ENCODE measurements around the gene TNFRSF8. TPM values are rescaled to one million over a fixed set of nuclear protein-coding genes. Genes with fewer than 3 reads are reported as not detected.

The TNFRSF8 gene
- total RNA-seq, 5 donors from 2014 or later (not counting 1 experiment from before 2014, with no cell fraction given): 0.20 to 0.53 (median 0.33) TPM; not detected in 1

DNA sequence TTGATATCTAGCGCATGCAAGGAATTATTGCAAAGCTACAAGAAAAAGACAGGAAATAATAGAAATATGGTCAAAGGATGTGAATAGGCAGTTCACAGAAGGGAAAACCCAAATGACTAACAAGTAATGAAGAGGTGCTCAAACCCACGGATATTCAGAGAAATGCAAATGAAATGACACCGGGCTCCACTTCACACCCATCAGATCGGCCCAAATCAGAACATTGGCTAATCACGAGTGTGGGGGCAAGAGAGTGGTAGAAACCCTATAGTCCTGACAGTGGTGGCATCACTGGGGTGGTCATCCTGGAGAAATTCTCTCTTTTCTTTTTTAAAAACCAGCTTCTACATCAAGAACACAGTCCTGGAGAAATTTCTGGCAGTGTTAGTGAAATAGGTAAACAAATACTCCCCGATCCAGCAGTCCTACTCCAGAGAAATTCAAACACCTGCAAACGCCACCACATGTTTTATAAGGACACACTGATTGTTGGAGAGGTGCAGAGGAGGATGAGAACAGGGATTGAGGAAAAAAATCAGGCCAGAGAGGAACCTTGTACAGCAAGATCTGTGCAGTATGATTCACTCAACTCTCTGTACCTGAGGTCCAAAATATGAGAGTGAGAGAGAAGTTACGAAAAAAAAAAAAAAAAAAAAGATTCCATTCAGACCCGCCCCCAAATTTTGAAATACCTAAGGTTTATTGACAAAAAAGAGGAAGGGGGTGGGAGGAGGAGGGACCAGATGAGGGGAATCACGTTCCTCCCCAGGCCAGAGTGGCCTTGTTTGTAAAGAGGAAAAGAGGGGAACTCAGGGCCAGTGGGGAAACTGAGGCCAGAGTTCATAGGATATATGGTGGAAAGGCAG is 94.5 kb downstream of the TNFRSF8 start:
- ChIA-PET POLR2A (interaction anchor here (0.5 to 1.4 kb wide), 2 partner anchors 21 to 241 kb away, joined by 3 to 6 read pairs; no protein-coding TSS in a partner anchor), CTCF (interaction anchor here in 1 of 2 donors (0.6 to 1.7 kb wide), 4 partner anchors 20 to 33 kb away, joined by 3 to 5 read pairs (median 3); no protein-coding TSS in a partner anchor)
- Mint-ChIP-seq H3K27me3 (no peaks in the 10 kb centered on the region), H3K4me3 (peak overlapping the region; percentile 57 to 80 (median 57)), H3K4me1 (peaks cover 77 to 89% (median 80%) of the 10 kb centered on the region in 3 donors), H3K27ac (peak overlapping the region; percentile 91 to 94), H3K36me3 (no peaks in the 10 kb centered on the region), H3K9me3 (peaks cover 0 to 3% (median 0%) of the 10 kb centered on the region in 3 donors)
- peak in 1 of 35 experiments; percentile 70 for DNase-seq
- peaks cover 33 to 80% of the 10 kb centered on the region in 2 experiments for H3K4me1 ChIP-seq (ENCODE audit: control insufficient read depth in 1 of 2, extremely low read depth in 1 of 2, insufficient read depth in 2 of 2, low read length in 2 of 2)
- H3K4me3 ChIP-seq (ENCODE audit: control insufficient read depth in 1 of 2, extremely low read depth in 1 of 2, low read length in 1 of 2): no peak overlapping the region
- no peaks in the 10 kb centered on the region for H3K9me3 ChIP-seq
- peak; percentile 29 to 46 (median 36) for ATAC-seq (replicated peaks in 1 of 4)
- peaks cover 0 to under 1% of the 10 kb centered on the region in 2 donors for H3K36me3 ChIP-seq (ENCODE audit: control insufficient read depth in 2 of 2, extremely low read depth in 1 of 2, insufficient read depth in 1 of 2, low read length in 1 of 2)
- H3K27me3 ChIP-seq (replicated peaks in 1 of 2; ENCODE audit: control insufficient read depth in 2 of 2, extremely low read depth in 1 of 2, insufficient read depth in 2 of 2, low read length in 1 of 2): no peaks in the 10 kb centered on the region
- H3K27ac ChIP-seq (ENCODE audit: low read length): peak overlapping the region; percentile 64
- 39% methylated on average over 2 of the region's 10 CpGs for WGBS (ENCODE audit: insufficient coverage)

DNA sequence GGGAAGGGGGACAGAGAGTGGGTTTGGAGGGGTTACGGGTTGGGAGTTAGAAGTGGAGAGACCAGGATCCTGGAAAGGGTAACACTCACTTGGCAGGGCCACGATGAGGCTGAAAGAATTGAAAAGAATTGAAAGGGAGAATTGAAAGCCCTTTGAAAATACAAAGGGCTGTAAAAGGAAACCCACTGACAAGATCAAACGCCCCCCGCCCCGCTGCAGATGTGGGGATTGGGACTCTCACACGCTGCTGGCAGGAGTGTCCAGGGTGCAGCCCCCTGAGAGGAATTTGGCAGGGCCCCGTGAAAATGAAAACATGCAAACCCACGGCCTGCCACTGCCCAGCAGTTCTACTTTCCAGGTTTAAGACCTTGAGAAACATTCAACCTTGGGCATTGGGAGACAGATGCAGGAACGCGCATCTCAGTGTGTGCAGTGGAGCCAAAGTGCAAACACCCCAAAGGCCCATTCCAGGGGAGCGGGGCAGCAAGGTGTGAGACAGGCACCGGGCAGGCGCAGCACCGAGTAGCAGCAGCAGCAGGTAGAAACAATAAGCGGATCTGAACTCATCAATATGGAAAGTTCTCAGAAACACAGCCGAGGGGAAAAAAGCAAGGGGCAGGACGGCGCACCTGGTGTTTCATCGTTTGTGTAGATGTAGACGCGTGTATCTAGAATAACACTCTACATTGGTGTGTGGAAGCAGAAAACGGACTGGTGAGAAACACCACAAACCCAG is 95.4 kb downstream of the TNFRSF8 start:
- peaks cover 24 to 80% of the 10 kb centered on the region in 2 experiments for H3K4me1 ChIP-seq (ENCODE audit: control insufficient read depth in 1 of 2, extremely low read depth in 1 of 2, insufficient read depth in 2 of 2, low read length in 2 of 2)
- CTCF ChIA-PET: no interaction called here
- H3K9me3 Mint-ChIP-seq: peaks cover 0 to 3% (median 0%) of the 10 kb centered on the region in 3 donors
- no peaks in the 10 kb centered on the region for H3K27me3 Mint-ChIP-seq
- no peaks in the 10 kb centered on the region for H3K36me3 Mint-ChIP-seq
- H3K36me3 ChIP-seq (ENCODE audit: control insufficient read depth in 2 of 2, extremely low read depth in 1 of 2, insufficient read depth in 1 of 2, low read length in 1 of 2): peaks cover 0 to 2% of the 10 kb centered on the region in 2 donors
- 42% methylated on average over 11 of the region's 22 CpGs for WGBS (ENCODE audit: insufficient coverage)
- H3K27ac Mint-ChIP-seq: peak overlapping the region; percentile 91 to 94
- H3K9me3 ChIP-seq: no peaks in the 10 kb centered on the region
- H3K27ac ChIP-seq (ENCODE audit: low read length): peak overlapping the region; percentile 64
- peak overlapping the region in 1 of 2 donors; percentile 16 for H3K4me3 ChIP-seq (ENCODE audit: control insufficient read depth in 1 of 2, extremely low read depth in 1 of 2, low read length in 1 of 2)
- no peaks in the 10 kb centered on the region for H3K27me3 ChIP-seq (replicated peaks in 1 of 2; ENCODE audit: control insufficient read depth in 2 of 2, extremely low read depth in 1 of 2, insufficient read depth in 2 of 2, low read length in 1 of 2)
- peak overlapping the region; percentile 50 to 80 (median 61) for H3K4me3 Mint-ChIP-seq
- POLR2A ChIA-PET: no interaction called here
- DNase-seq (no peak), ATAC-seq (replicated peaks in 1 of 4) (no peak)
- peaks cover 77 to 89% (median 80%) of the 10 kb centered on the region in 3 donors for H3K4me1 Mint-ChIP-seq

DNA sequence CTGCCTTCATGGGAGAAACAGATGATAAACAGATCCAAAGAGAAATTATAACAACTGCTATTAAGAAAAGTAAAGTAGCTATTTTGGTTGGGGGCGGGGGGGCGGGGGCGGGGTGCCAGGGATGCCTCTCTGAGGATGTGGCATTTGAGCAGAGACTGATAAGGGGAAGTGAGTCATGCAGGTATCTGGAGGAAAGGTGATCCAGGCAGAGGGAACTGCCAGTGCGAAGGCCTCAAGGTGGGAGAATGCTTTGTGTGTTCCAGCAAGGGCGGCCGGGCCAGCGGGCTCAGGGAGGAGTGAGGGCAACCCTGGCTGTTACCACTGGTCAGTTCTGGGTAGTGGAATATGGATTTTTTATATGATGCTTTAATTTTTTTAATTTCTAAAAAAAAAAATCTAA is 96.7 kb downstream of the TNFRSF8 start:
- Histone ChIP-seq H3K9me3 (no peaks in the 10 kb centered on the region), H3K4me1 (ENCODE audit: control insufficient read depth in 1 of 2, extremely low read depth in 1 of 2, insufficient read depth in 2 of 2, low read length in 2 of 2) (peaks cover 23 to 83% of the 10 kb centered on the region in 2 experiments), H3K27me3 (replicated peaks in 1 of 2; ENCODE audit: control insufficient read depth in 2 of 2, extremely low read depth in 1 of 2, insufficient read depth in 2 of 2, low read length in 1 of 2) (no peaks in the 10 kb centered on the region), H3K27ac (ENCODE audit: low read length) (peak overlapping the region; percentile 78), H3K4me3 (ENCODE audit: control insufficient read depth in 1 of 2, extremely low read depth in 1 of 2, low read length in 1 of 2) (no peak overlapping the region), H3K36me3 (ENCODE audit: control insufficient read depth in 2 of 2, extremely low read depth in 1 of 2, insufficient read depth in 1 of 2, low read length in 1 of 2) (peaks cover 0 to 2% of the 10 kb centered on the region in 2 donors)
- peaks cover 80 to 93% (median 88%) of the 10 kb centered on the region in 3 donors for H3K4me1 Mint-ChIP-seq
- peak; percentile 46 to 49 (median 47) for ATAC-seq (replicated peaks in 1 of 4)
- ChIA-PET CTCF (interaction anchor here (0.6 to 1.2 kb wide), 5 partner anchors 9 to 246 kb away, joined by 3 to 10 read pairs (median 6); no protein-coding TSS in a partner anchor), POLR2A (interaction anchor here (0.6 to 1.2 kb wide), 8 partner anchors 9 to 353 kb away, joined by 3 to 8 read pairs (median 5); no protein-coding TSS in a partner anchor)
- H3K4me3 Mint-ChIP-seq: peak overlapping the region in 1 of 3 donors; percentile 14
- no peaks in the 10 kb centered on the region for H3K36me3 Mint-ChIP-seq
- no peaks in the 10 kb centered on the region for H3K27me3 Mint-ChIP-seq
- 14% methylated on average over 2 of the region's 7 CpGs for WGBS (ENCODE audit: insufficient coverage)
- DNase-seq: peak in 8 of 35 experiments; percentile 23 to 69 (median 38)
- peaks cover 0 to 3% (median 0%) of the 10 kb centered on the region in 3 donors for H3K9me3 Mint-ChIP-seq
- H3K27ac Mint-ChIP-seq: peak overlapping the region; percentile 89 to 91

DNA sequence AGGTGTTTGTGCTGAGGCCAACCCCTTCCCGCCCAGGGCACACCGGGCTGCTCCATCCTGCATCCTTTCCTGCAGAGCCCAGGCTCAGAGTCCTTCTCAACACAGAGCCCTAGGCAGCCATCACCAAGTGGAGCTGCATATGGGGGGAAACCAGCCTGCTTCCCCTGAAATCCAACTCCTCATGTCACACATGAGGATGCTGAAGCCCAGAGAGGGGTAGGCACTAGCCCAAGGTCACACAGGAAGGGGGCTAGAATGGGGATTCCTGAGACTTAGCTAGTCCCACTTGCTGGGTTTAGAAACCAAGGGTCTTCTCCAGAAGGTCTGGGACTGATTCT is 98.2 kb downstream of the TNFRSF8 start:
- DNase-seq (peak in 1 of 35 experiments; percentile 40), ATAC-seq (replicated peaks in 1 of 4) (peak in 1 of 4 experiments; percentile 0)
- Mint-ChIP-seq H3K4me1 (peaks cover 72 to 83% (median 83%) of the 10 kb centered on the region in 3 donors), H3K4me3 (peak overlapping the region in 2 of 3 donors; percentile 43 to 52), H3K9me3 (peaks cover 0 to 3% (median 0%) of the 10 kb centered on the region in 3 donors), H3K27me3 (no peaks in the 10 kb centered on the region), H3K36me3 (no peaks in the 10 kb centered on the region), H3K27ac (peak overlapping the region; percentile 90 to 92)
- peaks cover 0 to 2% of the 10 kb centered on the region in 2 donors for H3K36me3 ChIP-seq (ENCODE audit: control insufficient read depth in 2 of 2, extremely low read depth in 1 of 2, insufficient read depth in 1 of 2, low read length in 1 of 2)
- ChIA-PET POLR2A (interaction anchor here in 1 of 2 donors (0.6 to 1.7 kb wide), 3 partner anchors 12 to 18 kb away, joined by 3 to 5 read pairs (median 4); no protein-coding TSS in a partner anchor), CTCF (interaction anchor here in 1 of 2 donors (1.8 kb wide), 1 partner anchor 16 kb away, joined by 12 read pairs; no protein-coding TSS in a partner anchor)
- H3K4me3 ChIP-seq (ENCODE audit: control insufficient read depth in 1 of 2, extremely low read depth in 1 of 2, low read length in 1 of 2): no peak overlapping the region
- H3K9me3 ChIP-seq: no peaks in the 10 kb centered on the region
- peak overlapping the region; percentile 78 for H3K27ac ChIP-seq (ENCODE audit: low read length)
- peaks cover 23 to 94% of the 10 kb centered on the region in 2 experiments for H3K4me1 ChIP-seq (ENCODE audit: control insufficient read depth in 1 of 2, extremely low read depth in 1 of 2, insufficient read depth in 2 of 2, low read length in 2 of 2)
- WGBS (ENCODE audit: insufficient coverage): no CpG with 5 or more reads among the region's 2 CpGs
- no peaks in the 10 kb centered on the region for H3K27me3 ChIP-seq (replicated peaks in 1 of 2; ENCODE audit: control insufficient read depth in 2 of 2, extremely low read depth in 1 of 2, insufficient read depth in 2 of 2, low read length in 1 of 2)

DNA sequence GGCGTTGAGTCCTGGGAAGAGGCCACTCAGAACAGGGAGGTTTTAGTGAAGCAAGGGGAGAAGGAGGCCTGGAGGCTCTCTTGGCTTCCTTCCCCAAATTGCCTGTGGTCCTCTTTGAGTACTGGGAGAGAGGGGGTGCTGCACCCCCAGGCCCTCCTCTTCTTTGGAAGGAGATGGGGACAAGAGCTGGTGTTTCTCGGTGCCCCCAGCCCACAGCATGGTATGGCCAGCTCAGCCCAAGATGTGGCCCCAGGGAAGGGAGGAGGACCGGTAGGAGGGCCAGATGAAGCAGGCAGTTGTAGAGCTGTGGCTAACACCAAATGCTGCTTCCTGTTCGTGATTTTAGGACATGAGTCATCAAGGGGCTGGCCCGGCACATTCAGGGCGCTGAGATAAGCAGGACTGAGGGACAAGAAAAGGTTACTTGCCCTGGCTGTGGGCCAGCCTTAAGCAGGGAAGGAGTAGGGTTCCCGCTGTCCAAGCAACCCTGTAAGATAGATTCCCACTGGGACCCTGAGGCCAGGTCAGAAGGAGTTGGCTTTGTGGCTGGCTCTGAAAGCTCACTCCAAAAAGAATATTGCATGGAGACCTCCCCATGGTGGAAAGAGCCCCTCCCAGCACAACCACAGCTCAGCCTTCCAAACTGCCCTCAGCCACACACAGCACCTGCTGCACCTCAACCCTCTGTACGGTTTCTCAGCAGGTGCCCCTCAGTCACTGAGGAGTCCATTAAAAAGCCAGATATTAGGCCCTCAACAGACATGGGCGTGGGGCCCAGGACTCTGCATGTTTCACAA is 98.8 kb downstream of the TNFRSF8 start:
- peaks cover 23 to 95% of the 10 kb centered on the region in 2 experiments for H3K4me1 ChIP-seq (ENCODE audit: control insufficient read depth in 1 of 2, extremely low read depth in 1 of 2, insufficient read depth in 2 of 2, low read length in 2 of 2)
- peak; percentile 71 to 84 (median 80) for ATAC-seq (replicated peaks in 1 of 4)
- Mint-ChIP-seq H3K9me3 (peaks cover 0 to 3% (median 0%) of the 10 kb centered on the region in 3 donors), H3K36me3 (no peaks in the 10 kb centered on the region), H3K4me1 (peaks cover 71 to 82% (median 80%) of the 10 kb centered on the region in 3 donors), H3K27me3 (no peaks in the 10 kb centered on the region), H3K4me3 (peak overlapping the region; percentile 43 to 52 (median 50)), H3K27ac (peak overlapping the region; percentile 90 to 92)
- no peaks in the 10 kb centered on the region for H3K9me3 ChIP-seq
- 9% methylated on average over 8 of the region's 9 CpGs for WGBS (ENCODE audit: insufficient coverage)
- no peaks in the 10 kb centered on the region for H3K27me3 ChIP-seq (replicated peaks in 1 of 2; ENCODE audit: control insufficient read depth in 2 of 2, extremely low read depth in 1 of 2, insufficient read depth in 2 of 2, low read length in 1 of 2)
- H3K4me3 ChIP-seq (ENCODE audit: control insufficient read depth in 1 of 2, extremely low read depth in 1 of 2, low read length in 1 of 2): no peak overlapping the region
- peak overlapping the region; percentile 78 for H3K27ac ChIP-seq (ENCODE audit: low read length)
- DNase-seq: peak in 34 of 35 experiments; percentile 43 to 88 (median 63)
- CTCF ChIA-PET: interaction anchor here in 1 of 2 donors (1.8 kb wide), 1 partner anchor 16 kb away, joined by 12 read pairs; no protein-coding TSS in a partner anchor
- peaks cover 0 to 2% of the 10 kb centered on the region in 2 donors for H3K36me3 ChIP-seq (ENCODE audit: control insufficient read depth in 2 of 2, extremely low read depth in 1 of 2, insufficient read depth in 1 of 2, low read length in 1 of 2)
- POLR2A ChIA-PET: interaction anchor here (0.6 to 1.7 kb wide), 6 partner anchors 8 to 17 kb away, joined by 3 to 5 read pairs (median 4); no protein-coding TSS in a partner anchor
